ENCODE data around the gene PRDM11.
"Not testable (repeated sequence)": the region's sequence is repeated elsewhere in the genome, so short reads cannot be mapped to it uniquely, and the experiment has no call there.

The PRDM11 gene

DNA sequence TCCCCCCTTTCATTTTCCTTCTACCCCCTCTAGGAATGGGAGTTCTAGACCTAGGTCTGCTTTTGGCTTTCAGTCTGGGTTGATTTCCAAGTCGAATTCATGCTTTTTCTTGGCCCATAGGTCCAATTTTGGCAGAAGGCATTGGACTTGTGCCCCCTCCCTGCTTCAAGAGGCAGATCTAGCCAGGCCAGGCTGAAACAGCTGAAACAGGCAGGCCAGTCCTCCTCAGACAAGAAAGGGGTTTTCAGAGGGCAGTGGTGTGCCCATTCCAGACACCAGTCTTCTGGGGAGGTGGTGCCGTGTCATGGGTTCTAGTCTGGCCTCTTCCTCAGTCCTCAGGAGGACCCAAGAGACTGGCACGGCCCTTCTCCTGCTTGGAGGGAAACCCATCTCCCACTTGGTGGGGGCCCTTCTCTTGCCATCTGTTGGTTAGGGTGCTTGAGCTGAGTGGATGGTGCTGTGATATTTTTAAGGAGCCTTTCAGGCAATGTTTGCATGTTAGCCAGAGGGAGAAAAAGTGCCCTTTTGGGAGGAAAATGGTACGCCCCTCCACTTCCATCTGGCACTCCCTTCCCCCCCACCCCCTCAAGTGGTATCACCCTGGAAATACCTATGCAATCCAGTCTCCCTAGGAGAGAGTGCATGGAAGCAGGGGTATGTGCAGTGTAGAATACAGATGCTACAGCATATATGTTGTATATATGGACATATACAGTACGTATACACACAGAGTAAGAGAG lies 86.1 kb downstream of the PRDM11 start:
- no peak for DNase-seq (ENCODE audit: low read depth, low spot score)

DNA sequence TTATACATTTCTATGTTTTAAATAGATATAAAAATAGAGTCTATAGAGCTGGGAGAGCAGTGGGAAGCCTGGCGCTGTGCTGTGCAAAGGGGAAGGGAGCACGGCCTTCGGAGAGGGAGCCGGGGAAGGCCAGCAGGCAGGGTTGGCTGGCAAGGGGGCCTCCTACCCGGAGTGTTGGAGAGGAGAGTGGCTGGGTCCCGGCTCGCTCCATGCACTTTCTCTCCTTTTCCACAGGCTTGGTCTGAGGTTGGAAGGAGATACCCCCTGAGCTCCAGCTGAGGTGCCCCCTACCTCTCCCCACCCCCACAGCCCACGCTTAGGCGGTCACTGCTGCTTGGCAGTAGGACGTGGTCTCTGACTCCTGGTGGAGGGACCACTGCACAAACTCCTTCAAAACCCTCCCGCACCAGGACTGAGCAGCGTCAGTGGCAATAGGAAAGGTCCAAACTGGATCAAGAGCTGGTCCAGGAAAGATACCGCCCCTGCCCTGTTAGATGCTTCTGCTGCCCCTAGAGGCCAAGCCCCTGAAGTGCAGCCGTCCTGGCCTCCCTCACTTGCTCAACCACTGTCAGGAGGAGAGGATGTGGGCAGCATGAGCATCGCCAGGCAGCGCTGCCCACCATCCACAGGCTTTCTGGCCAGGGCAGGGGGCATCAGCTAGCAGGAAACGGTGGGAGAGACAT lies 86.8 kb downstream of the PRDM11 start:
- peak; percentile 65 for DNase-seq (ENCODE audit: low read depth, low spot score)

- DNase-seq (ENCODE audit: low read depth, low spot score), result no peak
Observed at GRCh38 chr11:45233804-45234170, 87.3 kb downstream of the PRDM11 start.

DNA sequence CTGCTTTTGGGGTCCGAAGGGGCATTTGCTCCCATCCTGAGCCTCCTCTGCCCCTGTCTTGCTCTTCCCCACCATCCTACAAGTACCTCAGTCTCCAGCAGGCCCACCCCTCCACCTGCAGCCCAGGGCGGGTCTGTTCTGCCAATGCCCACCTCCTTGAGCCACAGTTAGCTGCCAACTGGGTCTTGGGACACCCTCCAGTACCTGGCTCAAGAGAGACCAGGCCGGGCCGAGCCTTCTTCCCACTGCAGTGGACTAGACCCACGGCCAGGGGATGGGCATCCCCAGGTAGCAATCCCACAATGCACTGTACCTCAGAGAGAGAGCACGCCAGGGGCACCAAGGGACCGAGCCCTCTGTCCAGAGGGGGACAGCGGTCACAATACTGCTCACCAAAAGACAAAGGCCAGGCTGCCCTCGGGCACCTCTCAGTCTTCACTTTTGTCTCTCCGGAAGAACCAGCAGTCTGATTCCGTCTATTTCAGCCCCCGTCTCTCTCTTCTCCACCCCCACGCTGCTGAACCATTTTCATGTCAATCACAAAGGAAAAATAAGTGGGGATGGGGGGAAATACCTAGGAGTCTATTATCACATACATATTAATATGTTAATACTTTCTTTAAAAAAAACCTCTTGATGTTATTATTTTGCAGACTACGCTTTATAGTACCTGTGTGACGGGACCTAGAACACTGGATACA lies 88.0 kb downstream of the PRDM11 start:
- no peak for DNase-seq (ENCODE audit: low read depth, low spot score)

DNA sequence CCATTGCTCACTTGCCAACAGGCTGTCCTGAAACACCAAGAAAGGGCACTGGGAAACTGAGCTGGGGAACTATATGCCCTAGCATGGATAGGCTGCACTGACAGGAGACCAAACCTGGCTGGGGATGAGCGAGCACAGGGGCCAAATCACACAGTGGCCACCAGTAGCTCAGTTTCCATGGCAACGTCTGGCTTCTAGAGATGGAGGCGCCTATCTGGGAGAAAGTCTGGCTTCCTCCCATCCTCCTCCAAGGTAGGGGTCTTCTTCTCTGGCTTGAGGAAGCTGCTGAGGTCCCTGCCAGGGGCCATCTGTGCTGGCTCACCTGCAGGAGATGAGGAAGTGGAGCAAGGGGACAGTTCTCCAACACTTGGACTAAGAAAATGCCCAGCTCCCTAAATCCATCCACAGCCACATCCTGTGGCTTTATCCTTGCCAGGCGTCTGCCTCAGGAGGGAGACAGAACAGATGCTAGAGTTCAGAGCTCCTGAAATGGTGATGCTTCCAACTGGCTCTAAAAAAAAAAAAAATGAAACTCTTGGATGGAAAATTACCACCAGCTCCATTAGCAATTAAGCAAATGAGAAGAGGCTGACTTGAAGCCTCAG lies 91.4 kb downstream of the PRDM11 start:
- no peak for DNase-seq (ENCODE audit: low read depth, low spot score)

DNA sequence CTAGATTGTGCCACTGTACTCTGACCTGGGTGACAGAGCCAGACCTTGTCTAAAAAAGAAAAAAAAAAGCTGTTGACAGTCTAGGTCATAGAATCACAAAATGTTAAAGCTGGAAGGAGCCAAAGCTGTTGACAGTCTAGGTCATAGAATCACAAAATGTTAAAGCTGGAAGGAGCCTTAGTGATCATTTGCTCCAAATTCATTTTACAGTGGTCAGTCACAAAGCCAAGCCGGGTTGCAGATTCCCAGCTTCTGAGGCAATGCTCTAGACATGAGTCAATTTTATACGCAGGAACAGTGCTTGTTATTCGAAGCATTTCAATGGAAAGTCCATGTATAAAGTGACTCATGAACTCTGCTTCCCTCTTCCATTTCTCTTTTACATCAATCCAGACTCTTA lies 92.3 kb downstream of the PRDM11 start:
- peak; percentile 85 for DNase-seq (ENCODE audit: low read depth, low spot score)

DNA sequence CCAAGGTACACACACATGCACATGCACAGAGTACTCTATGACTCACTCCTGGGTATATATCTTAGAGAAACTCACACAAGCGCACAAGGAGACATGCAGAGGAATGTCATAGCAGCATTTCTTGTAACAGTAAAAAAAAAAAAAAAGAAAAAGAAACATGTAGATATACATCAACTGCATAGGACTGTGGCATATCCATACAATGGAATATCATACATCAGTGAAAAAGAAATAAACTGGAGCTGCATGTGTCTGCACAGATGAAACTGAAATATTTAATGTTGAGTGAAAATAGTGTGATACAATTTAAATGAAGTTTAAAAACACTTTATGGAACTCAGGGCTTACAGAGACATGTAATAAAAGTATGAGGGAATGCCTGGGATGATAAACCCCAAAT lies 93.3 kb downstream of the PRDM11 start:
- no peak for DNase-seq (ENCODE audit: low read depth, low spot score)

DNA sequence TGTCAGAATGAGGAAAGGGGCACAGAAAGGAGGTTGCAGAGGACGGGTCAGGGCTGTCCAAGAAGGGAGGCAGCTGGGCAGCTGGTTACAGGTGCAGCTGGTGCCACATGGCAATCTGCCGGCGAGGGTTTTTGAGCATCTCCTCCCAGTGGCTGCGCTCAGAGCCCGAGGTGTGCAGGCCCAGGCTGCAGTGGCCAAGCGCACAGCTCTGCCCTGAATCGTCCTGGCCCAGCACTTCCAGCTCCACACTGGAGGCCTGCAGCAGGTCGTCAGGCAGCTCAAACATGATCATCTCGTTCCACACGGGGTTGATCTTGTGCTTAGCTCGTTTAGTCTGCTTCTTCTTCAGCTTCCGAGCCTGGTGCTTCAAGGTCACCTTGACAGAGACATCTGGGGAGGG lies 97.5 kb downstream of the PRDM11 start:
- DNase-seq (ENCODE audit: low read depth, low spot score), result no peak

GRCh38 chr11:45245218-45246045 lies 99.0 kb downstream of the PRDM11 start:
- DNase-seq (ENCODE audit: low read depth, low spot score), result no peak

DNA sequence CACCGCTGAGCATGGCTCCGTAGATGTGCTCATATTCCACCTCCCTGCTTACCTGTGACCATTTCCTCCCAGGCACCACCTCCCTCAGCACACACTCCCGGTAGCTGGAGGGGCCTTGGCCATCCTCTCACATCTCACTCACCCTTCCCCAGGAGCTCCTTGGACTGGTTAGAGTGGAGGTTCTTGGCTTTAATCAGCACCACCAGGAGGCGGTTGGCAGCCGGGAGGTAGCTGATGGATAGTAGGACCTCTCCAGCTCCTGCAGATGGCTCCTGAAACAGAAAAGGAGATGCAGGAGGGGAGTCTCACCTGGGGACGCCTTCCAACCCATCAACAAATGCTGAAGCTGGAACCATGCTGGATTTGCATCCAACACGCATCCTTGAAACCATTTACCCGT lies 99.8 kb downstream of the PRDM11 start:
- DNase-seq (ENCODE audit: low read depth, low spot score), result no peak

DNA sequence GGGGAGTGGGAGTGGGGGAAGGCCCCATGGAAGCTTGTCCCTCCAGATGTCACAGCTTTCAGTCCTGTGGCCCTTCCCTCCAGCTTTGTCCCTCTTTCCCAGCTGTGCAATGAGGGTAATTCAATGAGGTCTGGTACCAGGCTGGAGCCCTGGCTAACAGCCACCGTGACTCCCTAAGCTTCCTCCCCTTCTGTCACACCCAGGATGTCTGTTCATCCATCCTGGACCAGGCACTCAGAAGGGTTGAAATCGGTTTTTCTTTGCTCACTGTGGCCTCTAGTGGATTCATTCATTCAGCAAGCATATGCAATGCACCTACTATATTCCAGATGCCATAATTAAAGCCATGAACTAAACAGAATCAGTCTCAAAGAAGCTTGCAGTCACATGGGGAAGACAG lies 101.0 kb downstream of the PRDM11 start:
- no peak for DNase-seq (ENCODE audit: low read depth, low spot score)

DNA sequence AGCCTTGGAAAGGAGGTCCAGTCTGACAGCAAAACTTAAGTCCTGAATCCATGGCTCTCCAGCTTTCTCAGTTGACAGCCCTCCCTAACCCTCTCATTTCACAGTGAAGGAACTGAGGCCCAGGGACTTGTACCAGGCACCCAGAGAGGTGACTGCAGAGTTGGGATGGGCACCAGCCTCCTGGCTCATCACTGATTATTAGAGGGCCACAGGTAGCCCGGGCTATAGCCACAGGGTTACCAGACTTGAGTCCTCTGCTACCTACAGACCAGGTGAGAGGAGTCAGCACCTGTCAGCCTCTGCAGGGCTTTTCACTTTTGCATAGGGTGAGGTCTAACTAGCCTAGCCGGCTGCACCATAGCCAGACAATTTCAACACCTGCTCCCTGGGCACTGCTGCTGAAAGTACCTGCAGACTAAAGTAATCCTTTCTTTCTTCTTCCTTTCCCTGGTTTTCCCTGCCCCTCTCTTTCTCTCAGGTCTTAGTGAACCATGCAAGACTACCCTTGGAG lies 102.1 kb downstream of the PRDM11 start:
- DNase-seq (ENCODE audit: low read depth, low spot score), result no peak

DNA sequence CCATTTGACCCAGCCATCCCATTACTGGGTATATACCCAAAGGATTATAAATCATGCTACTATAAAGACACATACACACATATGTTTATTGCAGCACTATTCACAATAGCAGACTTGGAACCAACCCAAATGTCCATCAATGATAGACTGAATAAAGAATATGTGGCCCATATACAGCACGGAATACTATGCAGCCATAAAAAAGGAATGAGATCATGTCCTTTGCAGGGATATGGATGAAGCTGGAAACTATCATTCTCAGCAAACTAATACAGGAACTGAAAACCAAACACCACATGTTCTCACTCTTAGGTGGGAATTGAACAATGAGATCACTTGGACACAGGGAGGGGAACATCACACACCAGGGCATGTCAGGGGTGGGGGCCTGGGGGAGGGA lies 102.9 kb downstream of the PRDM11 start:
- not testable (repeated sequence) for DNase-seq (ENCODE audit: low read depth, low spot score)

GRCh38 chr11:45250035-45250718 lies 103.7 kb downstream of the PRDM11 start:
- DNase-seq (ENCODE audit: low read depth, low spot score), result no peak

DNA sequence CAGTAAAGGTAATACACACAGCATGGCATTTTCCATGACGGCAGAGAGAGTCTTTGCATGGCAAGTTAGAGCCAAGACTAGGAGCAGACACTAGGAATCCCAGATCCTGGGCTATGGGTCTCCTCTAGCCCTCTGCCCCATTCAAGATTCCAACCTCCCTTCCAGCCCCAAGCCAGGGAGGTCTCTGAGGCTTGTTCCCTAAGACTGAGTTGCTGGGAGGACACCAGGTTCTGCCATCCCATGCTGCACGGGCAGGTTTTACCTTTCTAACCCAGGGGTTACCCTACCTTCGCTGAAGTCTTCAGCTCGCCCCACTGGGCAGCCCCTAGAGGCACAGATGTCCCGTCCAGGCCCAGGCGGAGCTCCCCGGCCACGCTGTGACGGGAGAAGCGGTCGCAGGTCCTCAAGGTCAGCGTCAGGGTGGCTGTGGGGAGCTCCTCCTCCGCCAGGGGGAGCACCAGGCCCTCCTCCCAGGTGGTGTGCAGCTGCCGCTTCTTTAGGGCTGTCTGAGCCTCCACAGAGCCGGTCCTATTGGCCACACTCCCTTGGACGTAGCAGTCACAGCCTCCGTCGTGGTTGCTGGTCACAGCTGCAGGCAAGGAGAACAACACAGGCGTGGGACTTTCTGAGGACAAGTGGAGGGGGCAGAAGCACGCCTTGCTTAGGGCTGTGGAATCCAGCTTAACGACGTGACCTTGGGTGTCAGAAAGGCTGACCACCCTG lies 105.9 kb downstream of the PRDM11 start:
- peak; percentile 39 for DNase-seq (ENCODE audit: low read depth, low spot score)

DNA sequence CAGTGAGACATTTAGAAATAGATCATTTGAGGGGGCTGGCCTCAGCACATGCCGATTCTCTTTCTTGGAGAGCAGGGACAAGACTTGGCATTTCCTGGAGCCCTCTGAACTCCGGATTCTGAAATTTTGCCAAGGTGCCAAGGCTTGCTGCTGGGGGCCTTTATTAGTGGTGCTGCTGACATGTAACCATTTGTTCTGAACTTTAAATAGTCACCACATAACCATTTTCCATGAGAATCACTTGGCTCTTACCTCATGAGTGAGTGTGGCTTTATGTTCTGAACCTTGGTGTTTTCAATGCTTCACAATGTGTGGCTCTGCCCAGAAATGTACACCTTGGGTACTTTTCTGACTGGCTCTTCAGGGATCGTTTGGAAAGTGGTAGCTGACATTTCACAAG lies 106.4 kb downstream of the PRDM11 start:
- peak; percentile 25 for DNase-seq (ENCODE audit: low read depth, low spot score)

DNA sequence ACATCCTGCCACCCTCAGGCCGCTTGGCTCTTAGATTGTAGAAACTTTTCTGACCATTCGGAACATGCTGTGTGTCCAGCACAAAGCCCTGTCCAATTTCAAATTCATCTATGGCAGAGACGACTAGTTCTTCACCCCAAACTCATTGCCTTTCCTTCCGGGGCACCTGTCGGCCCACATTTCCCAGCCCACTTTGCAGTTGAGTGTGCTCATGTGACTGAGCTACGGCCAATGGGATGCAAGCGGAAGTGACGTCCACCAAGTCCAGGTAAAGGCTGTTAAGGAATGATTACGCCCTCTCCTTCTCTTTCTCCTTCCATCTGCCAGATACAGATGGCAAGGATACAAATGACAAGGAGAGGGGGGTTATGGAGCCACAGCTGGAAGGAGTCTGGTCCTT lies 107.2 kb downstream of the PRDM11 start:
- no peak for DNase-seq (ENCODE audit: low read depth, low spot score)

DNA sequence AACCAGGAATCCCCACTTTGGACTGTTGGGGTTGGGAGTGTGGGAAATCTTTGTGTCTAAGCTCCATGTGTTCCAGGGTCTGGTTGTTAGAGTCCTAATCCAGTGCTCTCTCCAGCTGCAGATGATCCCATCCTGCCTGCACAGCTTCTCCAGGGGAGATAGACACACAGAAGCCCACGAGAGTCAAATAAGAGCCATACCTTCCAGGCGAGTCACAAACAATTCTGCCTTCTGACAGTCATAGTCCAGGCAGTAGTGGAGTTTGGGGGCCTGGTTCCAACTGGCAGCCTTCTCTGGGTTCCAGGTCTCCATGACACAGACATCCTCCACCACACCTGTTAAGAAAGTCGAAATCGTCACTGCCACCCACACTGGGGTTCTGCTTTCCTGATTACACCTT lies 107.6 kb downstream of the PRDM11 start:
- DNase-seq (ENCODE audit: low read depth, low spot score), result peak; percentile 38

DNA sequence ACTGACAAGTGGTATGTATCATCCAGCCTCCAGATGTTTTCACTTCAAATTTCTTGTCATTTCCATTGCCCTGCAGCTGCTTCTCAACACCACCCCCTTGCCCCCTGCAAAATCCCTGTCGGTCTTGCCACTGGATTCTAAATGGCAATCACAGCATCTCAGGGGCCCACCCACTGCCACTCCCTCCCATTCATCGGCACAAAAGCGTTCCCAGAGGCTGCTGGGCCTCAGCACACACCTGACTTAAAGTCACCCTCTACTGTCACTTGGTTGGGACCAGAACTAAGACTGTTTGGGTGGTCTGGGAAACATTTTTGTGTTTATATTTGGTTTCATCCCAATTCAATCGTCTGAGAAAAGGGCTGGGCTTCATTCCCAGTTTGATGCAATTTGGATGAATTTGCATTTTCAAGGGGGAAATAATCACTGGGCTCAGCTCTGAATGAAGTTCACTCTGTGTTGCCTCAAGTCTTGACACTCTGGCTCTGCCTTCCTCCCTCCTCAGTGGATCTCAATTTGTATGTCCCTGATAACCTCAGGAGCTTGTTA lies 112.6 kb downstream of the PRDM11 start:
- no peak for DNase-seq (ENCODE audit: low read depth, low spot score)

- DNase-seq (ENCODE audit: low read depth, low spot score), result peak; percentile 61
Observed at GRCh38 chr11:45259592-45259991, 113.2 kb downstream of the PRDM11 start.

Data from astrocyte of the hippocampus (primary cell).